Dendritic cell treated with granulocyte-macrophage colony-stimulating factor and Interleukin-4, amounts not matched to agents 40 ng/mL and 50 ng/mL, for 4 days (primary cell): ENCODE measurements around the gene OR2M3.
"Not testable (repeated sequence)": the region's sequence is repeated elsewhere in the genome, so short reads cannot be mapped to it uniquely, and the experiment has no call there.

Experiments
- H3K27ac Mint-ChIP-seq: one replicate; pipeline ENCODE4 v1.8.0; 2022; ENCODE audit warnings: mild to moderate bottlenecking, mixed read lengths
- H3K27me3 Mint-ChIP-seq: one replicate; pipeline ENCODE4 v1.8.0; 2022; ENCODE audit warnings: mild to moderate bottlenecking, mixed read lengths
- H3K36me3 Mint-ChIP-seq: one replicate; pipeline ENCODE4 v1.8.0; 2022; ENCODE audit warnings: low read depth, mixed read lengths
- H3K4me1 Mint-ChIP-seq: one replicate; pipeline ENCODE4 v1.8.0; 2022; ENCODE audit warnings: low read depth, mixed read lengths
- H3K4me3 Mint-ChIP-seq: one replicate; pipeline ENCODE4 v1.8.0; 2022; ENCODE audit warnings: mild to moderate bottlenecking, moderate library complexity, mixed read lengths
- H3K9me3 Mint-ChIP-seq: one replicate; pipeline ENCODE4 v1.8.0; 2022; ENCODE audit warnings: mixed read lengths
- intact Hi-C: fragments of 100-400 bp; cut with micrococcal nuclease; formaldehyde crosslinking; loops from one replicate; pipeline ENCODE4 v1.15.0; 2022

OR2M3 gene

DNA sequence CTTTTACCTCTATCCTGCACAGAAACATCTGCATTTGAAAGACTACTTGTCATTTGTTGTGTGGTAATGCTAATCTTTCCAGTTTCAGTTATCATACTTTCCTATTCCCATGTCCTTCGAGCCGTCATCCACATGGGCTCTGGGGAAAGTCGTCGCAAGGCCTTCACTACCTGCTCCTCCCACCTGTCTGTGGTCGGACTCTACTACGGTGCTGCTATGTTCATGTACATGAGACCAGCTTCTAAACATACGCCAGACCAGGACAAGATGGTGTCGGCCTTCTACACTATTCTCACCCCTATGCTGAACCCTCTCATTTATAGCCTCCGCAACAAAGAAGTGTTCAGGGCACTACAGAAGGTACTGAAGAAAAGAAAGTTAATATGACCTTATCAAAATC, 42.4 kb downstream of the OR2M3 start:
- intact Hi-C loops = no loop called here
- Mint-ChIP-seq H3K9me3 (peaks cover 8% of the 10 kb centered on the region), H3K27me3 (peaks cover 4% of the 10 kb centered on the region), H3K36me3 (no peaks in the 10 kb centered on the region), H3K27ac (no peak overlapping the region), H3K4me3 (no peak overlapping the region), H3K4me1 (peaks cover 5% of the 10 kb centered on the region)

DNA sequence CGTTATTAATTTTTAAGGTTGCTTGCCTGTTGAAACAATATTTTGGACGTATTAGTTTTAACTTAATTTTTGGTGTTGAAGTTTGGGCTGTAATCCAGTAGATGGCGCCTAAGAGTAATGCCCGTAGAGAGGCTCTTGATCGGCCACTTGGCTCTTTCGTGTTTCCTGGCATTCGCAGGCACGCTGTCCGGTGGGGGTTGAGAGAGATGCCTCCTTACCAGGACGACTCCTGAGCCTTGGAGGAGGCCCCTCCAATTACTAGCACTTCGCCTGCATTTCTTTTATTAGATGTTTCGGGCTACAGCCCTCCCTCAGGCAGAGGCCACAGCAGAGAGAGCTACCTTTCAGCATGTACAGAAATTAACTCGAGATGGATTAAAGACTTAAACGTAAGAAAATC, 46.1 kb downstream of the OR2M3 start:
- Mint-ChIP-seq H3K27ac (no peak overlapping the region), H3K9me3 (no peaks in the 10 kb centered on the region)
- intact Hi-C loops = no loop called here

DNA sequence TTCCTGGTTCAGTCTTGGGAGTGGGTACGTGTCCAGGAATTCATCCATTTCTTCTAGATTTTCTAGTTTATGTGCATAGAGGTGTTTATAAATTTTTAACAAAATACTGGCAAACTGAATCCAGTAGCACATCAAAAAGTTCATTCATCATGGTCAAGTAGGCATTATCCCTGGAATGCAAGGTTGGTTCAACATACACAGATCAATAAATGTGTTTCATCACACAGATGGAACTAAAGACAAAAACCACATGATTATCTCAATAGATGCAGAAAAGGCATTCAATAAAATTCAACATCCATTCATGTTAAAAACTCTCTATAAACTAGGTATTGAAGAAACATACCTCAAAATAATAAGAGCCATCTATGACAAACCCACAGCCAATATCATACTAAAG, 62.2 kb downstream of the OR2M3 start:
- H3K36me3 Mint-ChIP-seq, intact Hi-C loops, H3K27me3 Mint-ChIP-seq, H3K27ac Mint-ChIP-seq, H3K4me1 Mint-ChIP-seq, H3K4me3 Mint-ChIP-seq: not testable (repeated sequence)
- peaks cover 25% of the 10 kb centered on the region for H3K9me3 Mint-ChIP-seq

More for the DNA sequence above, 46.1 kb downstream of the OR2M3 start:
- Mint-ChIP-seq H3K4me1 (peaks cover 24% of the 10 kb centered on the region), H3K27me3 (peaks cover 4% of the 10 kb centered on the region), H3K36me3 (no peaks in the 10 kb centered on the region), H3K4me3 (no peak overlapping the region)
